ENCODE results near the gene CFAP61. TPM values are rescaled to one million over a fixed set of nuclear protein-coding genes. Genes with fewer than 3 reads are reported as not detected.

Gene CFAP61
- total RNA-seq, 2 experiments from 2014 or later: not detected

DNA sequence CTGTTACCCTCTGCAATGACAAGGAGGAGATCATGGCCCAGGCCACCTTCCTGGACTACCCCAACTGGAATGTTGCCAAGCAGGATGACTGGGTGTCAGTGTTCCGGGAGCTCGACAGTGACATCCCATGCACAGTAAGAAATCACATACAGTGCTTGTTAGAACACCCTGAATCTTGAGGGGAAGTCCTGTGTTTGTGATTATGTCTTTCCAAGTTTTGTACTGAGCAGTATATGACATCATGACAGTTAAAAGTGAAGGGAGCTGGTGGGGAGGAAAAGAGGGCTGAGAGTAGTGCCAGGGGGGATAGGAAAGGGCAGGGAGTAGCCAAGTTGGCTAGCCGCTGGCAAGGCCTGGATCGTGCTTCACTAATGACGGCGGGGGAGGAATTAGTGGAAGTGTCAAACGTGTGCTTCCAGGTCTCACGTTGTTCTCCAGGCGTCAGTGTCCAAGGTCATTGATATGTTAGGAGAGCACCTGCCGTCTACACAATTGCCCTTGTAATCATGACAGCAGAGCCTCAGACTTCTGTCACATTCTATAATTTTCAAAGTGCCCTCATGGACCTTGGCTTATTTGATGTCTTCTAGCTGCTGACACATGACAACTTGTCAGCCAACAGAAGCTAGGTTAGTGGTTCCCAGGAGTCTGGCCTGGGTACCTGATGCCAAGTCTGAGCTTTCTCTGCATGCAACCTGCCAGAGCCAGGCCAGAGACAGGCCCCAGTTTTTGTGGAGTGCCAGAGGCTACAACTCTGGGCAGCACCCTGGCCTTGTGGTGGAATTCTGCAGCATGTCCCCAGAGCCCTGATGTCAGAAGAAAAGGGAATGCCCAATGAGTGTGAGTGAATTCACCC is 18.8 kb downstream of the CFAP61 start:
- no peak for DNase-seq
- Mint-ChIP-seq H3K4me1 (no peaks in the 10 kb centered on the region), H3K4me3 (no peak overlapping the region), H3K36me3 (no peaks in the 10 kb centered on the region), H3K27me3 (peaks cover 3% of the 10 kb centered on the region), H3K9me3 (no peaks in the 10 kb centered on the region), H3K27ac (no peak overlapping the region)

- no peaks in the 10 kb centered on the region for H3K36me3 Mint-ChIP-seq
- H3K4me3 Mint-ChIP-seq: no peak overlapping the region
- no peaks in the 10 kb centered on the region for H3K9me3 Mint-ChIP-seq
- H3K4me1 Mint-ChIP-seq: no peaks in the 10 kb centered on the region
- no peak for DNase-seq
- peaks cover 3% of the 10 kb centered on the region for H3K27me3 Mint-ChIP-seq
- no peak overlapping the region for H3K27ac Mint-ChIP-seq
These were observed 21.6 kb downstream of the CFAP61 start for GRCh38 chr20:20073801-20074371.

DNA sequence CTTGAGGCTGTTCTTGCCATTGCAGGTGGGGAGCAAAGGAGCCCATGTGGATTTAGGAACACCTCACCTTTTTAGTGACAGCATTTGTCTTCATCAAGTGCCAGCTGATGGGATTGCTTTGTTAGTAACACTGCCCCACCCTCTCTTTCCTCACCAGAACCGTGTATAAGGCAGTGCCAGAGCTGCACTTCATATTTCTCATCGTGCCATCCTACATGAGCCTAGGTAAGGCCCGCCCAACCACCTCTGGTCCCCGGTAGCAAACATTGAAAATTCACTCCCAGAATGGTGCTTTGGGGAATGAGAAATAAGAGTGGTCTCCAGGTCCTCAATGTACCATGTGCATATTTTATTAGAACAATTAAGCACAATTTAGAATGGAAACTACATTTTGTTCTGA is 22.7 kb downstream of the CFAP61 start:
- Mint-ChIP-seq H3K36me3 (no peaks in the 10 kb centered on the region), H3K9me3 (no peaks in the 10 kb centered on the region), H3K4me1 (no peaks in the 10 kb centered on the region), H3K4me3 (no peak overlapping the region), H3K27me3 (peaks cover 3% of the 10 kb centered on the region), H3K27ac (no peak overlapping the region)
- no peak for DNase-seq

GRCh38 chr20:20076297-20077065 is 24.1 kb downstream of the CFAP61 start:
- Mint-ChIP-seq H3K9me3 (no peaks in the 10 kb centered on the region), H3K4me3 (no peak overlapping the region), H3K27ac (no peak overlapping the region), H3K4me1 (no peaks in the 10 kb centered on the region), H3K27me3 (peaks cover 3% of the 10 kb centered on the region), H3K36me3 (no peaks in the 10 kb centered on the region)
- DNase-seq: no peak

GRCh38 chr20:20078041-20078440 is 25.7 kb downstream of the CFAP61 start:
- Mint-ChIP-seq H3K36me3 (no peaks in the 10 kb centered on the region), H3K4me1 (no peaks in the 10 kb centered on the region), H3K27me3 (peaks cover 3% of the 10 kb centered on the region), H3K27ac (no peak overlapping the region), H3K4me3 (no peak overlapping the region), H3K9me3 (no peaks in the 10 kb centered on the region)
- no peak for DNase-seq

- H3K4me1 Mint-ChIP-seq: peaks cover 2% of the 10 kb centered on the region
- H3K36me3 Mint-ChIP-seq: no peaks in the 10 kb centered on the region
- DNase-seq: no peak
- H3K9me3 Mint-ChIP-seq: no peaks in the 10 kb centered on the region
- peaks cover 4% of the 10 kb centered on the region for H3K27me3 Mint-ChIP-seq
- H3K27ac Mint-ChIP-seq: no peak overlapping the region
- H3K4me3 Mint-ChIP-seq: no peak overlapping the region
These were observed 26.9 kb downstream of the CFAP61 start for GRCh38 chr20:20079102-20079784.

DNA sequence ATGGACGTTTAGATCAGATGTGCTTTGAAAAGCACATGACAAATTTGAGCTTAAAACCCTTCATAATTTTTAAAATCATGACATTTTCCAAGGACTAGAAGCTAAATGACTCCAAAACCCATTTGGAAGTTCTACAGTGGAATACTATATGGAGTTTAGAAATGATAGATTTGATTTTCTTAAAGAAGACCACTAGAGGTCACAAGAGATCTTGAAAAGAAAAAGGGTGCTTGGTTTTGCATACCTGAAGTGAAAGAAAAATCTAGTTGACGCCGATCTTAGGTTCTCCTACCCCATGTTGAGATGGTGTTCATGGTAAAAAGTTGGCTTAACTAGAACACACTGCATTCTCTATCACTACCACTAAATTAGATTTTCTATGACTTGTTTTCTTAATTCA is 31.5 kb downstream of the CFAP61 start:
- no peak for DNase-seq
- Mint-ChIP-seq H3K4me3 (no peak overlapping the region), H3K9me3 (no peaks in the 10 kb centered on the region), H3K4me1 (peaks cover 2% of the 10 kb centered on the region), H3K27me3 (peaks cover 12% of the 10 kb centered on the region), H3K27ac (no peak overlapping the region), H3K36me3 (no peaks in the 10 kb centered on the region)

GRCh38 chr20:20084296-20084752 is 32.0 kb downstream of the CFAP61 start:
- no peaks in the 10 kb centered on the region for H3K36me3 Mint-ChIP-seq

GRCh38 chr20:20085071-20085470 is 32.7 kb downstream of the CFAP61 start:
- no peak overlapping the region for H3K4me3 Mint-ChIP-seq
- H3K27me3 Mint-ChIP-seq: peaks cover 12% of the 10 kb centered on the region
- peaks cover 2% of the 10 kb centered on the region for H3K4me1 Mint-ChIP-seq
- no peak for DNase-seq
- no peak overlapping the region for H3K27ac Mint-ChIP-seq
- no peaks in the 10 kb centered on the region for H3K36me3 Mint-ChIP-seq
- no peaks in the 10 kb centered on the region for H3K9me3 Mint-ChIP-seq

More at GRCh38 chr20:20084296-20084752, 32.0 kb downstream of the CFAP61 start:
- Mint-ChIP-seq H3K4me1 (peaks cover 2% of the 10 kb centered on the region), H3K27me3 (peaks cover 12% of the 10 kb centered on the region), H3K4me3 (no peak overlapping the region), H3K9me3 (no peaks in the 10 kb centered on the region), H3K27ac (no peak overlapping the region)
- no peak for DNase-seq

DNA sequence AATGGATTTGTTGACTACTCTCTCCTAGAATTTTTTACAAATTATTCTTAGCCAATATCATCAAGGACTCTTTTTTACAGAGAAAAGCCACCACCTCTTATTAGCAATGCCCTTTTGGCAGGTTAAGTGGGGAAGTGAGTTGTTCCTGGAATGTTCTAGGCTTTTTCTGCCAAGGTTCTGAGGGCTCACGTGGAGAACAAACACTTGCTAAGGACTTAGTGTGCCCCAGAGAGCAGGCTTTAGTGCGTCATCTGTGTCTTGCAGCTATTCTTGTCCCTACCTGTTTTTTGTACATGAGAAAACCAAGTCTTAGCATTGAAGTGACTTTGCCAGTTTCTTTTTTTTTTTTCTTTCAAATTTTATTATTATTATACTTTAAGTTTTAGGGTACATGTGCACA is 33.5 kb downstream of the CFAP61 start:
- no peak overlapping the region for H3K27ac Mint-ChIP-seq
- no peak for DNase-seq
- H3K36me3 Mint-ChIP-seq: no peaks in the 10 kb centered on the region
- peaks cover 2% of the 10 kb centered on the region for H3K4me1 Mint-ChIP-seq
- H3K4me3 Mint-ChIP-seq: no peak overlapping the region
- no peaks in the 10 kb centered on the region for H3K9me3 Mint-ChIP-seq
- H3K27me3 Mint-ChIP-seq: peaks cover 12% of the 10 kb centered on the region

DNA sequence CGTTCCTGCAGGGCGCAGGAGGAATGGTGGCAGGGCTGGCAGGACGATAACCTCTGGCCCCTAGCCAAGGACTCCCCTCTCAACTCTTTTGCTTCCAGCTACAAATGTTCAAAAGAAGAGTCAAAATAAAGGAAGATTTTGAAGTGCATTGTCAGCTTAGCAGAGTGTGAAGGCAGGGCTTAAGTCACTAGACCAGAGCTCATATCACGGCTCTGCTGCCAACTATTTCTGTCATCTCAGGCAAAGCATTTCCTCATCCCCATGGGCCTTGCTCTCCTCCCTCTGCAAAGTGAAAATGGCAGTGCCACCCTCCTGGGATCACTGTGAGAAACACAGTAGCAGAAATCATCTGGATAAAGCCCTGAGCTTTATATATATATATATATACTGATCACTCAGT is 36.7 kb downstream of the CFAP61 start:
- Mint-ChIP-seq H3K27me3 (peaks cover 10% of the 10 kb centered on the region), H3K4me1 (peaks cover under 1% of the 10 kb centered on the region), H3K27ac (no peak overlapping the region), H3K9me3 (no peaks in the 10 kb centered on the region), H3K36me3 (no peaks in the 10 kb centered on the region), H3K4me3 (no peak overlapping the region)
- no peak for DNase-seq

DNA sequence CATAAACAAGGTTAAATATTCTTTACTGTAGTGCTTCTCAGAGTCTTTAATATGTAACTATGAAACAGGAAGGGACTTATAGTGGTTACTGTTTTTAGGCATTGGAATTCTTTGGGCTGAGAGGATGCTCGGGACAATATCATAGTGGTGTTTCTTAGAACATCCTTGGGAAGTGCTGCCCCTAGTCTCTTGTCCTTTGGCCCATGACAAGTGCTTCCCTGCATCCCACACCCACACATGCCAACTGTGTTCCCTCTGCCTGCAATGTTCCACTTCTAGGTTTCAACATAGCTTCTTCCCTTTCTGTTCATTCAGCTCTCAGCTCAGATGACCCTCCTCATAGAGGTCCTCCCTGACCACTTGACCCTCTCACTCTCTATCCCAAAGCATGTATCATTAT is 37.6 kb downstream of the CFAP61 start:
- DNase-seq: no peak
- H3K9me3 Mint-ChIP-seq: no peaks in the 10 kb centered on the region
- no peaks in the 10 kb centered on the region for H3K36me3 Mint-ChIP-seq
- H3K4me1 Mint-ChIP-seq: no peaks in the 10 kb centered on the region
- no peak overlapping the region for H3K4me3 Mint-ChIP-seq
- H3K27me3 Mint-ChIP-seq: peaks cover 3% of the 10 kb centered on the region
- H3K27ac Mint-ChIP-seq: no peak overlapping the region

GRCh38 chr20:20092827-20093226 is 40.5 kb downstream of the CFAP61 start:
- Mint-ChIP-seq H3K27ac (no peak overlapping the region), H3K27me3 (peaks cover 5% of the 10 kb centered on the region)

GRCh38 chr20:20094410-20094809 is 42.1 kb downstream of the CFAP61 start:
- DNase-seq: no peak
- no peaks in the 10 kb centered on the region for H3K9me3 Mint-ChIP-seq
- H3K27ac Mint-ChIP-seq: no peak overlapping the region
- H3K27me3 Mint-ChIP-seq: peaks cover 5% of the 10 kb centered on the region
- H3K4me1 Mint-ChIP-seq: no peaks in the 10 kb centered on the region
- no peak overlapping the region for H3K4me3 Mint-ChIP-seq
- H3K36me3 Mint-ChIP-seq: no peaks in the 10 kb centered on the region

More at GRCh38 chr20:20092827-20093226, 40.5 kb downstream of the CFAP61 start:
- no peak for DNase-seq
- H3K36me3 Mint-ChIP-seq: no peaks in the 10 kb centered on the region
- H3K9me3 Mint-ChIP-seq: no peaks in the 10 kb centered on the region
- no peak overlapping the region for H3K4me3 Mint-ChIP-seq
- H3K4me1 Mint-ChIP-seq: no peaks in the 10 kb centered on the region

Data from activated naive CD8-positive, alpha-beta T cell treated with anti-CD3 and anti-CD28 coated beads for 36 hours (primary cell).